ENCODE results near the gene RBBP4. TPM values are rescaled to one million over a fixed set of nuclear protein-coding genes. Genes with fewer than 3 reads are reported as not detected.

RBBP4 gene
- total and polyA plus RNA-seq, 4 donors: 37.7 to 205 (median 107) TPM

DNA sequence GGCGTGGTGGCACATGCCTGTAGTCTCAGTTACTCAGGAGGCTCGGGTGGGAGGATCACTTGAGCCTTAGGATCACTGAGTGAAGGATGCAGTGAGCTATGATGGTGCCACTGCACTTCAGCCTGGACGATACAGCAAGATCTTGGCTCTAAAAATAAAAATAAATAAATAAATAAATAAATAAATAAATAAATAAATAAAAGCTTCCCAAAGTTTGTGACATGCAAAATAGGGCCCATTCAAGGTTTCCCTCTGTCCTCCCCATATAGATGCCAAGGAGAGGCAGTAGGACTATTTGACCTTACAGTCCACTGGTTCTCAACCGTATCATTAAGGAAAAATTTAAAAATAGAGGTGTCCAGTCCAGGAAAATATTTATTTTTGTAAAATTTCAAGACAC lies 41.8 kb upstream of the RBBP4 start:
- ATAC-seq (ENCODE audit: insufficient read depth, low FRiP score): no peak
- no peak overlapping the region for H3K4me3 ChIP-seq
- no peak for DNase-seq
- H3K9me3 ChIP-seq (ENCODE audit: control insufficient read depth in 4 of 4, insufficient read depth in 3 of 4, low read length in 3 of 4): no peaks in the 10 kb centered on the region
- no peak overlapping the region for H3K9ac ChIP-seq (ENCODE audit: insufficient read depth in 1 of 2, low read length in 2 of 2)
- TF ChIP-seq, protein P1, sequence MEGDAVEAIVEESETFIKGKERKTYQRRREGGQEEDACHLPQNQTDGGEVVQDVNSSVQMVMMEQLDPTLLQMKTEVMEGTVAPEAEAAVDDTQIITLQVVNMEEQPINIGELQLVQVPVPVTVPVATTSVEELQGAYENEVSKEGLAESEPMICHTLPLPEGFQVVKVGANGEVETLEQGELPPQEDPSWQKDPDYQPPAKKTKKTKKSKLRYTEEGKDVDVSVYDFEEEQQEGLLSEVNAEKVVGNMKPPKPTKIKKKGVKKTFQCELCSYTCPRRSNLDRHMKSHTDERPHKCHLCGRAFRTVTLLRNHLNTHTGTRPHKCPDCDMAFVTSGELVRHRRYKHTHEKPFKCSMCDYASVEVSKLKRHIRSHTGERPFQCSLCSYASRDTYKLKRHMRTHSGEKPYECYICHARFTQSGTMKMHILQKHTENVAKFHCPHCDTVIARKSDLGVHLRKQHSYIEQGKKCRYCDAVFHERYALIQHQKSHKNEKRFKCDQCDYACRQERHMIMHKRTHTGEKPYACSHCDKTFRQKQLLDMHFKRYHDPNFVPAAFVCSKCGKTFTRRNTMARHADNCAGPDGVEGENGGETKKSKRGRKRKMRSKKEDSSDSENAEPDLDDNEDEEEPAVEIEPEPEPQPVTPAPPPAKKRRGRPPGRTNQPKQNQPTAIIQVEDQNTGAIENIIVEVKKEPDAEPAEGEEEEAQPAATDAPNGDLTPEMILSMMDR (IDR thresholded peaks at IDR 0.05; ENCODE audit: control extremely low read depth, extremely low read depth): no peak
- no peak overlapping the region for H3K27ac ChIP-seq (ENCODE audit: low read depth in 1 of 2, low read length in 1 of 2)
- no peaks in the 10 kb centered on the region for H3K27me3 ChIP-seq (ENCODE audit: control insufficient read depth in 3 of 3, insufficient read depth in 3 of 3, low read length in 2 of 3)
- H3K4me1 ChIP-seq (ENCODE audit: control insufficient read depth in 5 of 5, insufficient read depth in 5 of 5, low read length in 5 of 5): peaks cover 0 to 5% (median 0%) of the 10 kb centered on the region in 5 donors
- 91 to 92% methylated on average over 4 of the region's 4 CpGs for WGBS, 2 donors
- H3K36me3 ChIP-seq (ENCODE audit: control insufficient read depth in 4 of 4, insufficient read depth in 4 of 4, low read length in 4 of 4): peaks cover 0 to 10% (median 2%) of the 10 kb centered on the region in 4 donors

DNA sequence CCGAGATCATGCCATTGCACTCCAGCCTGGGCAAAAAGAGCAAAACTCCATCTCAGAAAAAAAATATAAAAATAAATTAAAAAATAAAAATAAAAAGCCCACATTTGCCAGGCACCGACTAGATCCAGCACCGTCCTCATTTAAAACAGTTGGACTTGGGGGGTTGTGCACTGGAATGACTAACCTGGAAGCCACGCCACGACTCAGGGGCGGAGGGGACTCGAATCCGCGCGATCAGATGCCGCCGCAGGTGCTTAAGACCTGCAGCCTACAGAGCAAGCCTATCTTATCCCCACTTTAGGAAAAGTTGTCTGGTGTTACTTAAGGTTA lies 39.2 kb upstream of the RBBP4 start:
- no peaks in the 10 kb centered on the region for H3K27me3 ChIP-seq (ENCODE audit: control insufficient read depth in 3 of 3, insufficient read depth in 3 of 3, low read length in 2 of 3)
- 12% methylated on average over 12 of the region's 12 CpGs for WGBS, 2 donors
- H3K9me3 ChIP-seq (ENCODE audit: control insufficient read depth in 4 of 4, insufficient read depth in 3 of 4, low read length in 3 of 4): no peaks in the 10 kb centered on the region
- TF ChIP-seq, protein P1 (IDR thresholded peaks at IDR 0.05; ENCODE audit: control extremely low read depth, extremely low read depth): no peak
- H3K27ac ChIP-seq (ENCODE audit: low read depth in 1 of 2, low read length in 1 of 2): no peak overlapping the region
- H3K4me3 ChIP-seq: peak overlapping the region; percentile 26
- DNase-seq (no peak), ATAC-seq (ENCODE audit: insufficient read depth, low FRiP score) (no peak)
- peaks cover 0 to under 1% (median 0%) of the 10 kb centered on the region in 4 donors for H3K36me3 ChIP-seq (ENCODE audit: control insufficient read depth in 4 of 4, insufficient read depth in 4 of 4, low read length in 4 of 4)
- H3K4me1 ChIP-seq (ENCODE audit: control insufficient read depth in 5 of 5, insufficient read depth in 5 of 5, low read length in 5 of 5): peaks cover 0 to 5% (median 0%) of the 10 kb centered on the region in 5 donors
- no peak overlapping the region for H3K9ac ChIP-seq (ENCODE audit: insufficient read depth in 1 of 2, low read length in 2 of 2)

DNA sequence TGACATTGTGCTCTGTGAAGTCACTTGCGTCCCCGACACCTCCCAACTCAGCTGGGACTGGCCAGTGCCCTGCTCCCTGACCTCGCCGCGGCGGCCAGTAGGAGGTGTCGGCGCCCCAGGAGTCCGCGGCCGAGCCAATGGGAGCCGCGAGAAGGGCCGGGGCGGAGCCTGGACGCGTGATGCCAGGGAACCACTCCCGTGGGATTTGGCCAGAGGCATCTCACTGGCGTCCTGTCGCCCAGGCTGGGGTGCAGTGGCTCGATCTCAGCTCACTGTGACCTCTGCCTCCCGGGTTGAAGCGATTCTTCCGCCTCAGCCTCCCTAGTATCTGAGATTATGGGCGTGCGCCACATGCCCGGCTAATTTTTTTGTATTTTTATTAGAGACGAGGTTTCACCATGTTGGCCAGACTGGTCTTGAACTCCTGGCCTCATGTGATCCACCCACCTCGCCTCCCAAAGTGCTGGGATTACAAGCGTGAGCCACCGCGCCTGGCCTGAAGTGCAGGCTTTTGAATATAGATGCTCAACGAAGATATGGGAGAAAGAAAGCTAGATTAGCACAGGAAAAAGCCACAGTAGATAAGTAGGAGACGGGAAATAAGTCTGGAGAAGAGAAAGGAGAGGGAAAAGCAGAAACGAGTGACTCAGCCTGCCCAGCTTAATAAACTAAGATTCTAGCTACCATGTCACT lies 38.7 kb upstream of the RBBP4 start:
- TF ChIP-seq, protein P1 (IDR thresholded peaks at IDR 0.05; ENCODE audit: control extremely low read depth, extremely low read depth): peak; percentile 17
- Histone ChIP-seq H3K4me1 (ENCODE audit: control insufficient read depth in 5 of 5, insufficient read depth in 5 of 5, low read length in 5 of 5) (peaks cover 0 to 5% (median 0%) of the 10 kb centered on the region in 5 donors), H3K9ac (ENCODE audit: insufficient read depth in 1 of 2, low read length in 2 of 2) (no peak overlapping the region), H3K4me3 (peak overlapping the region; percentile 26), H3K36me3 (ENCODE audit: control insufficient read depth in 4 of 4, insufficient read depth in 4 of 4, low read length in 4 of 4) (no peaks in the 10 kb centered on the region), H3K27ac (ENCODE audit: low read depth in 1 of 2, low read length in 1 of 2) (peak overlapping the region; percentile 9 to 62), H3K9me3 (ENCODE audit: control insufficient read depth in 4 of 4, insufficient read depth in 3 of 4, low read length in 3 of 4) (no peaks in the 10 kb centered on the region), H3K27me3 (ENCODE audit: control insufficient read depth in 3 of 3, insufficient read depth in 3 of 3, low read length in 2 of 3) (no peaks in the 10 kb centered on the region)
- ATAC-seq (ENCODE audit: insufficient read depth, low FRiP score) (peak; percentile 100), DNase-seq (peak; percentile 34 to 65 (median 52))
- 5% methylated on average over 35 of the region's 35 CpGs for WGBS, 2 donors

DNA sequence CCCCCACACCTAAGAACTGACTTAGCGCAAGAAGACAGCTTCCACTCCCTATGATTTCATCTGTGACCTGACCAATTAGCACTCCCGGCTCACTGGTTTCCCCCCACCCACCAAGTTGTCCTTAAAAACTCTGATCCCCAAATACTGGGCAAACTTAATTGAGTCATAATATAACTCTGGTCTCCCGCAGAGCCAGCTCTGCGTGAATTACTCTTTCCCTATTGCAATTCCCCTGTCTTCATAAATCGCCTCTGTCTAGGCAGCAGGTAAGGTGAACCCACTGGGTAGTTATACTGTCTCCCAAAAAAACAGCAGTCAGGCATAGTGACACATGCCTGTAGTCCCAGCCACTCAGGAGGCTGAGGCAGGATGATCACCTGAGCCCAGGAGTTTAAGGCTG lies 37.5 kb upstream of the RBBP4 start:
- WGBS, 2 donors: 91 to 96% methylated on average over 5 of the region's 5 CpGs
- no peaks in the 10 kb centered on the region for H3K36me3 ChIP-seq (ENCODE audit: control insufficient read depth in 4 of 4, insufficient read depth in 4 of 4, low read length in 4 of 4)
- no peak for DNase-seq
- H3K4me1 ChIP-seq (ENCODE audit: control insufficient read depth in 5 of 5, insufficient read depth in 5 of 5, low read length in 5 of 5): peaks cover 0 to 5% (median 0%) of the 10 kb centered on the region in 5 donors
- H3K27me3 ChIP-seq (ENCODE audit: control insufficient read depth in 3 of 3, insufficient read depth in 3 of 3, low read length in 2 of 3): no peaks in the 10 kb centered on the region
- no peak overlapping the region for H3K9ac ChIP-seq (ENCODE audit: insufficient read depth in 1 of 2, low read length in 2 of 2)
- no peaks in the 10 kb centered on the region for H3K9me3 ChIP-seq (ENCODE audit: control insufficient read depth in 4 of 4, insufficient read depth in 3 of 4, low read length in 3 of 4)
- ATAC-seq (ENCODE audit: insufficient read depth, low FRiP score): no peak
- no peak overlapping the region for H3K4me3 ChIP-seq
- no peak overlapping the region for H3K27ac ChIP-seq (ENCODE audit: low read depth in 1 of 2, low read length in 1 of 2)
- TF ChIP-seq, protein P1 (IDR thresholded peaks at IDR 0.05; ENCODE audit: control extremely low read depth, extremely low read depth): no peak

Data from lung (tissue), 12 donors.